Activated CD4-positive, alpha-beta T cell treated with anti-CD3 and anti-CD28 coated beads, Interleukin-2, amount 10 ng/mL, durations not matched to agents 7 days and 5 days (primary cell): ENCODE measurements around the gene RASSF8. TPM values are rescaled to one million over a fixed set of nuclear protein-coding genes. Genes with fewer than 3 reads are reported as not detected.
"Not testable (repeated sequence)": the region's sequence is repeated elsewhere in the genome, so short reads cannot be mapped to it uniquely, and the experiment has no call there.

Experiments used
- CTCF ChIA-PET: fragments of 350-600 bp; sonication (Branson Sonifier 250); formaldehyde crosslinking; loops from one replicate; lab custom pipeline; 2021; ENCODE audit warnings: antibody characterized with exemption; lab: Charles Lee
- POLR2A ChIA-PET: fragments of 350-600 bp; sonication (Branson Sonifier 250); formaldehyde crosslinking; loops from one replicate; lab custom pipeline; 2021; ENCODE audit warnings: antibody characterized with exemption; lab: Charles Lee
- DNase-seq: peaks from one replicate; pipeline ENCODE4 v3.0.0-alpha.2; 2020
- H3K27ac Mint-ChIP-seq: one replicate; pipeline ENCODE4 v1.8.0; 2021; ENCODE audit warnings: mild to moderate bottlenecking, moderate library complexity, mixed read lengths
- H3K27me3 Mint-ChIP-seq: one replicate; pipeline ENCODE4 v1.8.0; 2021; ENCODE audit warnings: mixed read lengths
- H3K36me3 Mint-ChIP-seq: one replicate; pipeline ENCODE4 v1.8.0; 2021; ENCODE audit warnings: low read depth, mixed read lengths
- H3K4me1 Mint-ChIP-seq: one replicate; pipeline ENCODE4 v1.8.0; 2021; ENCODE audit warnings: mixed read lengths
- H3K4me3 Mint-ChIP-seq: one replicate; pipeline ENCODE4 v1.8.0; 2021; ENCODE audit warnings: mild to moderate bottlenecking, moderate library complexity, mixed read lengths
- H3K9me3 Mint-ChIP-seq: one replicate; pipeline ENCODE4 v1.8.0; 2021; ENCODE audit warnings: mixed read lengths
- total RNA-seq, 2 experiments: library from RNA; stranded (reverse); gene quantifications; one replicate each; pipeline ENCODE4 v1.2.3, GENCODE V29; 2021

The RASSF8 gene
- total RNA-seq, 2 experiments from 2014 or later: 0.92 to 2.1 TPM

- H3K36me3 Mint-ChIP-seq: no peaks in the 10 kb centered on the region
- H3K9me3 Mint-ChIP-seq: no peaks in the 10 kb centered on the region
- no peak overlapping the region for H3K4me3 Mint-ChIP-seq
- POLR2A ChIA-PET: no interaction called here
- CTCF ChIA-PET: no interaction called here
- H3K27ac Mint-ChIP-seq: no peak overlapping the region
- H3K27me3 Mint-ChIP-seq: peaks cover 7% of the 10 kb centered on the region
- H3K4me1 Mint-ChIP-seq: no peaks in the 10 kb centered on the region
- no peak for DNase-seq
Observed at GRCh38 chr12:26044007-26044394, 85.5 kb downstream of the RASSF8 start.

DNA sequence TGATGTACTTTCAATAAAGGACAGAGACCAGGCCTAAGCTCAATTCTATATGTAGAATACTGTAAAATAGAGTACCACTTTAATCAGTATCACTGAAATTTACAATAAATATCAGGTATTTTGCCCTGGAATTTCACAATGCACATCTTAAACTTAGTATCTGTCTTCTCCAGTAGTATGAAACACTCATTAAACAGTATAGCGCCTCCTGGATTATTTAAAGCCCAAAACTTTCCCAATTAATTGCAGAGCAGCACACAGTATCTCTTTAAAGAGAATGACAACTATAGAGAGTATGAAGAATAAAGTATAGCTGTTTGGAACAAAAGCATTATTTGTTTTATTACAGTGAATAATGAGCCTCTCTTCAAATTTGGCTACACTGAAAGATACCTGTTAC lies 86.1 kb downstream of the RASSF8 start:
- CTCF ChIA-PET: no interaction called here
- POLR2A ChIA-PET: no interaction called here
- Mint-ChIP-seq H3K9me3 (no peaks in the 10 kb centered on the region), H3K4me3 (no peak overlapping the region), H3K27me3 (peaks cover 7% of the 10 kb centered on the region), H3K36me3 (no peaks in the 10 kb centered on the region), H3K4me1 (no peaks in the 10 kb centered on the region), H3K27ac (no peak overlapping the region)
- no peak for DNase-seq

- no peaks in the 10 kb centered on the region for H3K9me3 Mint-ChIP-seq
- POLR2A ChIA-PET: no interaction called here
- DNase-seq: no peak
- H3K27ac Mint-ChIP-seq: no peak overlapping the region
- no peaks in the 10 kb centered on the region for H3K4me1 Mint-ChIP-seq
- CTCF ChIA-PET: no interaction called here
- H3K27me3 Mint-ChIP-seq: peaks cover 7% of the 10 kb centered on the region
- H3K4me3 Mint-ChIP-seq: no peak overlapping the region
- no peaks in the 10 kb centered on the region for H3K36me3 Mint-ChIP-seq
Observed at GRCh38 chr12:26046203-26046602, 87.7 kb downstream of the RASSF8 start.

DNA sequence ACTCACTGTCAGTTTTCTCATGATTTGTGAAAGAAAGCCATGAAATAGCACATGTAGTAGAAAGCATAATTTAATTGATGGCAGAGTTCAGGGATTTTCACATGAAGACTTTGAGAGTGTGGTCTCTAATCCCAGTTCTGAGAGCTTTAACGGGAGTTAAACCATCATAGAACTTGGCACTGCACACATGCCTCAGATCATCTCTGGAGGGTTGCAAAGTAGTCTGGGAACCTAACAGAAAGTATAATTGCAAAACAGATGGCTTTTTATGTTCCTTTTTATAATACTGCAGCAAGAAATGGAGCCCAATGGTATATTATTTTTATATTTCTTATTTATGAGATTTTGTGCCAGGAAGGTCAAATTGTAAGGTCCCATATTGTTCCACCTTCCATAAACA lies 88.4 kb downstream of the RASSF8 start:
- Mint-ChIP-seq H3K4me1 (no peaks in the 10 kb centered on the region), H3K27ac (no peak overlapping the region), H3K36me3 (no peaks in the 10 kb centered on the region), H3K4me3 (no peak overlapping the region), H3K9me3 (no peaks in the 10 kb centered on the region), H3K27me3 (peaks cover 7% of the 10 kb centered on the region)
- DNase-seq: no peak
- ChIA-PET CTCF (no interaction called here), POLR2A (no interaction called here)

DNA sequence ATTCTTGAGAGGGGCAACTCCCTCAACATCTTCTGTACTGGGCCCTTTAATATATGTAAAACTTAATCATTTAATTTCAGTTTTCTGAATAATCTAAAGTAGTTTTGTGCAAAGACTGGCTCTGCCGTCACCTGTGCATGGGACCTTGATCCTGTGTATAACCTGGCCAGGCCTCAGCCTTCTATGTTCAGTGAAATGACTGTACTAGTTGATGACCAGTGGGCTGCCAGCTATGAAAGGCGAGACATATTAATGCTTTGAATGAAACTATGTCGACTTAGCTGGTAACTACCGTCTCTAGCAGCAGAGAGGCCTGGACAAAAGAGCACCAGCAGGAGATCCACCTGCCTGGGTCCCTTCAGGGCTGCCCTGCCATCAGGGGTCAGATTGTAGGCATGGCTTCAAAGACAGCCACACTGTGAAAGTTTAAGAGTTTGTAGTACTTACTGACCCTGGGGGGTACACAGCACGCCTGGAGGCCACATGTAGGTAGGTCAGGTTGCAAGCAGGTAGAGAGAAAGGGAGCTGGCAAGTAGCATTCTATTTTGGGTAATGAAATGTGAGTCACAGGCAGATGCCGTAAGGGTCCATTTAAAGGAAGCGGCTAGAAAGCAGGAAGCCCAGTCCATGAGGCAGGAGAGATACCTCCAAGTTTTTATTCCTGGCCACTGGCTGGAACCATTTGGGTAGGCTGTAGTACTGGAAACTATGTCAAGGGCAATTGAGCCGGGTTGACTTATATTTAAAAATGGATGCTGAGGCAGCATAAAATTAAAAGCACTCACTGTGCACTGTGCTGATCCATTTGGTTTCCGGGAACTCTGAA lies 89.1 kb downstream of the RASSF8 start:
- Mint-ChIP-seq H3K27me3 (peaks cover 9% of the 10 kb centered on the region), H3K4me1 (no peaks in the 10 kb centered on the region), H3K4me3 (no peak overlapping the region), H3K9me3 (no peaks in the 10 kb centered on the region), H3K27ac (no peak overlapping the region), H3K36me3 (no peaks in the 10 kb centered on the region)
- no peak for DNase-seq
- ChIA-PET CTCF (no interaction called here), POLR2A (no interaction called here)

GRCh38 chr12:26052652-26053051 lies 94.2 kb downstream of the RASSF8 start:
- Mint-ChIP-seq H3K4me3 (no peak overlapping the region), H3K27me3 (peaks cover 7% of the 10 kb centered on the region), H3K9me3 (no peaks in the 10 kb centered on the region), H3K4me1 (no peaks in the 10 kb centered on the region), H3K27ac (no peak overlapping the region), H3K36me3 (no peaks in the 10 kb centered on the region)
- ChIA-PET POLR2A (no interaction called here), CTCF (no interaction called here)
- DNase-seq: no peak

DNA sequence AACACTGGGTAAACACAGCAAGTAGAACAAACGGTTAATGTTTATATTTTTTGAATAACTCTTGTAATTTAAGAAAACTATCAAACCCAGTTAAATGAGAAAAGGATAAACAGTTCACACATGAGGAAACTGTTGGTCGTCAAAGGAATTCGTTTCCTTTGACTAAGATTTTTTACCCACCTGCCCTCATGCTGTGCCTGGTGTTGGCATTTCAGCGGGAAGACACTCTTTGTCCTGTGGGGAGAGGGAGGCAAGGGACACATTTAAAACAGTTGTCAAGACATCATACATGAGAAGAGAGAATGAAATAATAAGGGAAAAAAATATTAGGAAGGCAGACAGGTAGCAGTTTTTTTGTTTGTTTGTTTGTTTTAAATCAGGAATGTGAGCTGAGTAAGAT lies 95.9 kb downstream of the RASSF8 start:
- peaks cover 7% of the 10 kb centered on the region for H3K27me3 Mint-ChIP-seq
- H3K36me3 Mint-ChIP-seq: no peaks in the 10 kb centered on the region
- no peak for DNase-seq
- H3K4me3 Mint-ChIP-seq: no peak overlapping the region
- ChIA-PET CTCF (no interaction called here), POLR2A (no interaction called here)
- H3K27ac Mint-ChIP-seq: no peak overlapping the region
- no peaks in the 10 kb centered on the region for H3K9me3 Mint-ChIP-seq
- no peaks in the 10 kb centered on the region for H3K4me1 Mint-ChIP-seq

DNA sequence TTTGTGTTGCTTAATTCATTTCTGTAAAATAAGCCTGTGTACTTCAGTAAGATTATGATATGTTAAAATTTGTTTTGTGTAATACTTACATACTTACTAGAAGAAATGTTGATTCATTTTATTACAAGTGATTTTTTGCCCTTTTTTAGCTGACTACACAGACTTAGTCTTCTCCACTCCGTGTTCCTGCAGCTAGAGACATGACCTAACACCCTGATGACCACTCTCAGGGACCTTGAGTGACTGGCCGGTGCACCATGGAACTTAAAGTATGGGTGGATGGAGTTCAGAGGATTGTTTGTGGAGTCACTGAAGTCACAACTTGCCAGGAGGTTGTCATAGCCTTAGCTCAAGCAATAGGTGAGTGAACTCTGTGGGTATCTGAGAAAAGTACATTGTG lies 96.6 kb downstream of the RASSF8 start:
- ChIA-PET POLR2A (no interaction called here), CTCF (no interaction called here)
- no peaks in the 10 kb centered on the region for H3K4me1 Mint-ChIP-seq
- peaks cover 7% of the 10 kb centered on the region for H3K27me3 Mint-ChIP-seq
- no peaks in the 10 kb centered on the region for H3K9me3 Mint-ChIP-seq
- no peak overlapping the region for H3K4me3 Mint-ChIP-seq
- DNase-seq: no peak
- no peaks in the 10 kb centered on the region for H3K36me3 Mint-ChIP-seq
- no peak overlapping the region for H3K27ac Mint-ChIP-seq

- H3K27me3 Mint-ChIP-seq: peaks cover 7% of the 10 kb centered on the region
- no peaks in the 10 kb centered on the region for H3K4me1 Mint-ChIP-seq
- ChIA-PET CTCF (no interaction called here), POLR2A (no interaction called here)
- H3K27ac Mint-ChIP-seq: no peak overlapping the region
- no peak overlapping the region for H3K4me3 Mint-ChIP-seq
- no peaks in the 10 kb centered on the region for H3K36me3 Mint-ChIP-seq
- no peaks in the 10 kb centered on the region for H3K9me3 Mint-ChIP-seq
- DNase-seq: no peak
Observed at GRCh38 chr12:26056335-26056734, 97.9 kb downstream of the RASSF8 start.

- CTCF ChIA-PET, H3K9me3 Mint-ChIP-seq, H3K27me3 Mint-ChIP-seq, H3K4me3 Mint-ChIP-seq, H3K27ac Mint-ChIP-seq, H3K4me1 Mint-ChIP-seq, H3K36me3 Mint-ChIP-seq, DNase-seq, POLR2A ChIA-PET: not testable (repeated sequence)
Observed at GRCh38 chr12:26057271-26057670, 98.8 kb downstream of the RASSF8 start.

DNA sequence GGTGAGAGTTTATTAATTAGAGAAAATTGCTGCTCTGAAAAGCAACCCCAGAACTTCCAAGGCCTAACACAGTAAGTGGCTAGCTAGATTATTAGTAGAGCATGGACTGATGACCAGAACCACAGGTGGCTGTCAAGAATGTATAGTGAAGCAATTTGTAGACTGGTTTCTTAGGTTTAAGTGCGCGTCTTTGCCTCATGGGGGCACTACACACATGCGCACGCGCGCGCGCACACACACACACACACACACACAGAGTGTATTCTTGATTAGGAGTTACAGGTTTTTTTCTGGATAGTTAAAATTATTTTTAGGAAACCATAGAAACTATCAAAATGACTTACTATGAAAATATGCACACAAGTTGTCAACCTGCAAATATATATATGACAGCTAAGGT lies 99.8 kb downstream of the RASSF8 start:
- H3K27me3 Mint-ChIP-seq: peaks cover 4% of the 10 kb centered on the region
- CTCF ChIA-PET: no interaction called here

GRCh38 chr12:26058818-26059217 lies 100.3 kb downstream of the RASSF8 start:
- H3K27ac Mint-ChIP-seq: no peak overlapping the region
- DNase-seq: no peak
- H3K4me3 Mint-ChIP-seq: no peak overlapping the region
- no peaks in the 10 kb centered on the region for H3K9me3 Mint-ChIP-seq
- ChIA-PET POLR2A (no interaction called here), CTCF (no interaction called here)
- no peaks in the 10 kb centered on the region for H3K4me1 Mint-ChIP-seq
- peaks cover 4% of the 10 kb centered on the region for H3K27me3 Mint-ChIP-seq
- H3K36me3 Mint-ChIP-seq: no peaks in the 10 kb centered on the region

More for the DNA sequence above, 99.8 kb downstream of the RASSF8 start:
- DNase-seq: no peak
- Mint-ChIP-seq H3K27ac (no peak overlapping the region), H3K4me3 (no peak overlapping the region), H3K9me3 (no peaks in the 10 kb centered on the region), H3K4me1 (no peaks in the 10 kb centered on the region), H3K36me3 (no peaks in the 10 kb centered on the region)
- POLR2A ChIA-PET: no interaction called here

- Mint-ChIP-seq H3K9me3 (no peaks in the 10 kb centered on the region), H3K4me3 (no peak overlapping the region), H3K4me1 (no peaks in the 10 kb centered on the region), H3K27me3 (no peaks in the 10 kb centered on the region), H3K27ac (no peak overlapping the region), H3K36me3 (no peaks in the 10 kb centered on the region)
- ChIA-PET CTCF (no interaction called here), POLR2A (interaction anchor here (0.6 kb wide), 1 partner anchor 330 kb away, joined by 3 read pairs; no protein-coding TSS in a partner anchor)
- no peak for DNase-seq
Observed at GRCh38 chr12:26062006-26062405, 103.5 kb downstream of the RASSF8 start.

DNA sequence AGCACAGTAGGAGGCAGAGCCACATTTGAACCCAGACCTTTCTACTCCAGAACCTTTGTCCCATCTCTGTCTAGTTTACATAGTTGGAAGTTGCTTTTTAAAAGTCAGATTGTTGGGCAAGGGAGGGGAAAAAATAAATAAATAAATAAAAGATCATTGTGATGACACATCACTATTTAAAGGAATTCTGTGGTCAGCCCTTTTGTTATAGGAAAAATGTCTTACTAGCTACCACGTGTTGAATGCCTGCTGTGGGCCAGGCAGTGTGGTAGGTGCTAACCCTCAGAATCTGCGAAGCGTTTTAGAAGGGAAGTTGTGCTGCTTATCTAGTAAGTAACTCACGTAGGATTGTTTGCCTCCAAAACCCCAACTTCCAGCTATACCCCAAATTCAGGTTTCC lies 104.1 kb downstream of the RASSF8 start:
- CTCF ChIA-PET: interaction anchor here (0.7 kb wide), 1 partner anchor 581 kb away, joined by 3 read pairs; no protein-coding TSS in a partner anchor
- no peaks in the 10 kb centered on the region for H3K27me3 Mint-ChIP-seq
- DNase-seq: no peak
- no peak overlapping the region for H3K4me3 Mint-ChIP-seq
- no peaks in the 10 kb centered on the region for H3K9me3 Mint-ChIP-seq
- H3K27ac Mint-ChIP-seq: no peak overlapping the region
- H3K36me3 Mint-ChIP-seq: no peaks in the 10 kb centered on the region
- H3K4me1 Mint-ChIP-seq: no peaks in the 10 kb centered on the region
- POLR2A ChIA-PET: interaction anchor here (0.6 kb wide), 1 partner anchor 1564 kb away, joined by 3 read pairs; no protein-coding TSS in a partner anchor
